Activated CD4-positive, alpha-beta T cell treated with anti-CD3 and anti-CD28 coated beads for 48 hours (primary cell): ENCODE measurements around the gene PRSS33.

Source experiments
- DNase-seq: peaks from one replicate; pipeline ENCODE4 v3.0.0-alpha.2; 2020

PRSS33 gene

DNA sequence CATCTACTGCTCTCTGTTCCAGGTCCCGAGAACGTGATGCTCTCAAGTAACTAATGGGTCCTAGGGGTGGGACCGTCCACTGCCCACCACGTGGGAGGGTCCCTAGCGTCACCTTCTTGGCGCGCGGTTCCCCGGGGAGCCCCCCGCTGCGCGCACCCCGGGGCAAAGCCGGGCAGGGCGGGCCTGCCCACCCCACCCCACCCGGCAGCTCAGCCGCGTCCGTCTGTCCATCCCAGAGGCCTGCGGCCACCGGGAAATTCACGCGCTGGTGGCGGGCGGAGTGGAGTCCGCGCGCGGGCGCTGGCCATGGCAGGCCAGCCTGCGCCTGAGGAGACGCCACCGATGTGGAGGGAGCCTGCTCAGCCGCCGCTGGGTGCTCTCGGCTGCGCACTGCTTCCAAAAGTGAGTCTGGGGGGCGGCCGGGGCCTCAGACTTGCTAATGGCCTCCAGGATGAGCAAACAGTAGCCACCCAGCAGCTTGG lies 11.4 kb upstream of the PRSS33 start:
- DNase-seq = no peak

GRCh38 chr16:2795395-2796143 lies 8.2 kb upstream of the PRSS33 start:
- no peak for DNase-seq

- no peak for DNase-seq
These were observed 5.6 kb upstream of the PRSS33 start for GRCh38 chr16:2792940-2793339.

DNA sequence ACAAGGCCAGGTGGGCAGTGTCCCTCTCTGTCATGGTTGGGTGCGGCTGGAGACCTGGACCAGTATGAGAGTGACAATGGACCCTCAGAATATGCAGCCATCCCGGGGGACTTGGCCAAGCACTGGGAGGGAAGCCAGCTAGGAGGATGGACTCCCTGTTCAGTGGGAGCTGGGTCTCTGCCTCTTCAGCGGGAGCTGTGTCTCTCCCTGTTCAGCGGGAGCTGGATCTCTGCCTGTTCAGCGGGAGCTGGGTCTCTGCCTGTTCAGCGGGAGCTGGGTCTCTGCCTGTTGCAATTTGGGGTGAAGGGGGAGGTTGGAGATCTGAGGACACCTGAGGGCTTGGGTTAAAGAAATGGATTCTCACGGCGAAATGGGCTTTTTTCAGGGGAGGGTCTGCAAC lies 3.8 kb upstream of the PRSS33 start:
- no peak for DNase-seq

- no peak for DNase-seq
These were observed 3.3 kb upstream of the PRSS33 start for GRCh38 chr16:2790631-2791030.

GRCh38 chr16:2787961-2788360 lies 601 bp upstream of the PRSS33 start:
- no peak for DNase-seq

GRCh38 chr16:2786826-2787151 lies 571 bp downstream of the PRSS33 start:
- no peak for DNase-seq

GRCh38 chr16:2786061-2786825 lies 1.1 kb downstream of the PRSS33 start:
- no peak for DNase-seq

GRCh38 chr16:2785101-2785991 lies 2.0 kb downstream of the PRSS33 start:
- peak; percentile 51 for DNase-seq

GRCh38 chr16:2784358-2785100 lies 2.8 kb downstream of the PRSS33 start:
- no peak for DNase-seq

- DNase-seq = no peak
These were observed 3.6 kb downstream of the PRSS33 start for GRCh38 chr16:2783581-2784357.

- DNase-seq = no peak
These were observed 4.6 kb downstream of the PRSS33 start for GRCh38 chr16:2782583-2783351.

DNA sequence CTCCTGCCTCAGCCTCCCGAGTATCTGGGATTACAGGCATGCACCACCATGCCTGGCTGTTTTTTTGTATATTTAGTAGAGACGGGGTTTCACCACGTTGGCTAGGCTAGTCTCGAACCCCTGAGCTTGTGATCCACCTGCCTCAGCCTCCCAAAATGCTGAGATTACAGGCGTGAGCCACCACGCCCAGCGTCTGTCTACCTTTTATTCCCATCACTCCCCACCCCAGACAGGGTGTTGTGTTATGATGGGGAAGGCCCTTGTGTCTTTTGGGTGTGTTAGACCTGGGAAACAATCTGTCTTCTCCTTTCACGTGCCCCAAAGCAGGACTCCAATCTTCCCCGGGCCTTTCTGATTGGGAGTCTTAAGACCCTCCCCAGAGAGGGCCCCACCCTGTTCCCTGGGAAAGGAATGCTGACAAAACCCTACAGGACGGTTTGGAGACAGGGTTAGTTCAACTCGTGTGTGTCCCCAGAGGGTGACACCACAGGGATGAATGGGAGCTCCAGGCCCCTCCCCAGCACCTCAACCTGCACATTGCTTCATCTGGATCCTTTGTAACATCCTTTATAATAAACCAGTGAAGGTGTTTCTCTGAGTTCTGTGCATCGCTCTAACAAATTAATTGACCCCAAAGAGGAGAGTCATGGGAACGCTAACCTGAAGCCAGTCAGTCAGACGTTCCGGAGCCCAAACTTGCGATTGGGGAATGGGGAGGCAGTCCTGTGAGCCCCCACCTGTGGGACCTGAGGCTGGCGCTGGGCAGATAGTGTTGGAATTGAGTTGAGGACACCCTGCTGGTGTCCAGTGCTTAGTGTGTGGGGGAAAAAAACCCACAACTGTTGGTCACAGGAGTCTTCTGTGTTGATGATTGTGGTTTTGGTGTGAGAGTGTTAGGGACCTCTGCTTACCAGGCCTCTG lies 7.1 kb downstream of the PRSS33 start:
- no peak for DNase-seq

GRCh38 chr16:2779151-2779920 lies 8.0 kb downstream of the PRSS33 start:
- no peak for DNase-seq

DNA sequence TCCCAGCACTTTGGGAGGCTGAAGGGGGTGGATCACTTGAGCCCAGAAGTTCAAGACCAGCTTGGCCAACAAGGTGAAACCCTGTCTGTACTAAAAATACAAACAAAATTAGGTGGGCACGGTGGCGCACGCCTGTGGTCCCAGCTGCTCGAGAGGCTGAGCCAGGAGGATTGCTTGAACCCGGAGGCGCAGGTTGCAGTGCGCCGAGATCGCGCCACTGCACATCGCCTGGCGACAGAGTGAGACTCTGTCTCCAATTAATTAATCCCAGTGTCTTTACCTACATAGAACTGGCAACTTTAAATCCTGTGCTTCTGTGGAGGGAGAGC lies 8.8 kb downstream of the PRSS33 start:
- no peak for DNase-seq

DNA sequence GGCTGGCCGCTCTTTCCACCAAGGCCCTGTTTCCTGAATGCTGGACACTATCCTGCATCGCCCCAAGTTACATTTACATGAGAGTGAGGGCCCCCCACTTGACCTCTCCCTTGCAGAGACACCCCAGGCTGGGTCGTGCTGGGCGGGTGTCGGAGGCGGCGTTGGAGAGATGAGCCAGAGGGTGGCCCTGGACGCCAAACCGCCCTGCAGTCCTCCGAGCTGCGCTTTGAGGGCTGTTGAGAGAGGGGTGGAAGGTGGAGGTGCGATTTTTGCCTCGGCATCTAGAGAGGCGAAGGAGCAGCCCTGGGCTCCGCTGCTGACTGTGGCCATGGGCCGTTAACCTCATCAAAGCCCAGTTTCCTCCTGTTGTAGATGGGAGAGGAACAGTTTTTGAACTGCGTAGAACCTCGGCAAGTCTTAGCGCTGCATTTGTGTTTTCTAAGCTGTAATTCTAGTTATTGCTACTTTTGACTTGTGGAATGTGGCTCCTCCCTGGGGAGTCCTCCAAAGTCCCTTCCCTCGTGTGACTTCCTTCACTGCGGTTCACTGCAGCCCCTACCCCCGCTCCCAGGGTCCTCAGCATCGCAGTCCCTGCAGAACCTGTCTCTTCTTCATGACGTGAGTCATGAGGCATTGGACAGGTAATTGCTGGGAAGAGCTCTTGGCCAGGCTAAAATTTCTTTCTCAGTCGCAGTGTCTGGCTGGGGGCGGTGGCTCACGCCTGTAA lies 9.3 kb downstream of the PRSS33 start:
- peak; percentile 45 for DNase-seq

- peak; percentile 92 for DNase-seq
These were observed 10.0 kb downstream of the PRSS33 start, which contains the start of gene ELOB for GRCh38 chr16:2777231-2777902. TSS of gene ELOB (minus strand) at chr16:2777280. CDS start at chr16:2777239, 41 bp downstream.
